COLO668 (cell line): Measurements from ENCODE around the gene GPBP1.
"Not testable (repeated sequence)": the region's sequence is repeated elsewhere in the genome, so short reads cannot be mapped to it uniquely, and the experiment has no call there.

ENCODE experiments used
- DNase-seq: peaks from one replicate; lab custom pipeline; 2025; ENCODE audit not compliant: unreplicated experiment; lab: John Stamatoyannopoulos, UW

The GPBP1 gene

GRCh38 chr5:57173319-57174127 lies at the start of gene GPBP1:
GPBP1 (plus strand) TSS chr5:57174059; CDS start chr5:57214131, 40,072 bp downstream.
- peak; percentile 94 for DNase-seq

- DNase-seq: no peak
Observed at GRCh38 chr5:57128325-57128724, 45.5 kb upstream of the GPBP1 start.

- DNase-seq: no peak
Observed at GRCh38 chr5:57133574-57133973, 40.3 kb upstream of the GPBP1 start.

- DNase-seq: no peak
Observed at GRCh38 chr5:57137401-57137800, 36.5 kb upstream of the GPBP1 start.

GRCh38 chr5:57152316-57152715 lies 21.5 kb upstream of the GPBP1 start:
- no peak for DNase-seq

GRCh38 chr5:57155033-57155432 lies 18.8 kb upstream of the GPBP1 start:
- DNase-seq: no peak

- DNase-seq: no peak
Observed at GRCh38 chr5:57157131-57157530, 16.7 kb upstream of the GPBP1 start.

- DNase-seq: no peak
Observed at GRCh38 chr5:57157666-57158065, 16.2 kb upstream of the GPBP1 start.

- DNase-seq: no peak
Observed at GRCh38 chr5:57163553-57164006, 10.3 kb upstream of the GPBP1 start.

- no peak for DNase-seq
Observed at GRCh38 chr5:57164124-57164523, 9.7 kb upstream of the GPBP1 start.

- DNase-seq: not testable (repeated sequence)
Observed at GRCh38 chr5:57165171-57165570, 8.7 kb upstream of the GPBP1 start.

GRCh38 chr5:57166276-57166675 lies 7.6 kb upstream of the GPBP1 start:
- no peak for DNase-seq

GRCh38 chr5:57167201-57167600 lies 6.7 kb upstream of the GPBP1 start:
- no peak for DNase-seq

- not testable (repeated sequence) for DNase-seq
Observed at GRCh38 chr5:57170116-57170515, 3.7 kb upstream of the GPBP1 start.

- DNase-seq: no peak
Observed at GRCh38 chr5:57171816-57172465, 1.9 kb upstream of the GPBP1 start.

- DNase-seq: no peak
Observed at GRCh38 chr5:57172466-57173318, 1.2 kb upstream of the GPBP1 start.

- DNase-seq: peak; percentile 51
Observed at GRCh38 chr5:57174128-57174889, 450 bp downstream of the GPBP1 start.

- no peak for DNase-seq
Observed at GRCh38 chr5:57174890-57175510, 1.1 kb downstream of the GPBP1 start.

- DNase-seq: no peak
Observed at GRCh38 chr5:57175551-57176309, 1.9 kb downstream of the GPBP1 start.
